ENCODE measurements around the gene GALNT2. TPM values are rescaled to one million over a fixed set of nuclear protein-coding genes. Genes with fewer than 3 reads are reported as not detected.

The GALNT2 gene
- total and polyA plus RNA-seq, 7 donors, result 8.4 to 43.8 (median 37.1) TPM

DNA sequence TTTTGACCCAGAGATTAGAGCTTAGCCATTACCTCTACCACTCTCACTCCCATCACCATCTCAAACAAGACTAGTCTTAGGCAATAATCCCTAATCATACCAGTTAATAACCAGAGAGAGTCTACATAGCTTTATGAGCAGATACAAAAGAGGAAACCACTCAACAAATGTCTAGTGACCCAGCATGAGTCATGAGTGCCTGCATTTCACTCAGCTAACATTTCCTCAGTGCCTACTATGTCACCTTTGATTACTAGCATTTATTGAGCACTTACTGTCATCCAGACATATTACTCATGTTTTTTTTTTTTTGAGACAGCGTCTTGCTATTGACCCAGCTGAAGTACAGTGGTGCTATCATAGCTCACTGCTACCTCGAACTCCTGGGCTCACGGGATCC, 35.9 kb upstream of the GALNT2 start:
- no peak overlapping the region for H3K27ac ChIP-seq
- WGBS, 2 donors, result 67 to 79% methylated on average over 3 of the region's 3 CpGs
- DNase-seq, result no peak
- no peak for TF ChIP-seq POLR2A (IDR thresholded peaks at IDR 0.05)
- no peaks in the 10 kb centered on the region for H3K4me1 ChIP-seq
- H3K4me3 ChIP-seq, result no peak overlapping the region
- intact Hi-C loops (cut with DNase I), result no loop called here
- no peaks in the 10 kb centered on the region for H3K36me3 ChIP-seq
- H3K9me3 ChIP-seq, result peaks cover 0 to 3% (median 0%) of the 10 kb centered on the region in 4 donors
- H3K27me3 ChIP-seq, result no peaks in the 10 kb centered on the region

DNA sequence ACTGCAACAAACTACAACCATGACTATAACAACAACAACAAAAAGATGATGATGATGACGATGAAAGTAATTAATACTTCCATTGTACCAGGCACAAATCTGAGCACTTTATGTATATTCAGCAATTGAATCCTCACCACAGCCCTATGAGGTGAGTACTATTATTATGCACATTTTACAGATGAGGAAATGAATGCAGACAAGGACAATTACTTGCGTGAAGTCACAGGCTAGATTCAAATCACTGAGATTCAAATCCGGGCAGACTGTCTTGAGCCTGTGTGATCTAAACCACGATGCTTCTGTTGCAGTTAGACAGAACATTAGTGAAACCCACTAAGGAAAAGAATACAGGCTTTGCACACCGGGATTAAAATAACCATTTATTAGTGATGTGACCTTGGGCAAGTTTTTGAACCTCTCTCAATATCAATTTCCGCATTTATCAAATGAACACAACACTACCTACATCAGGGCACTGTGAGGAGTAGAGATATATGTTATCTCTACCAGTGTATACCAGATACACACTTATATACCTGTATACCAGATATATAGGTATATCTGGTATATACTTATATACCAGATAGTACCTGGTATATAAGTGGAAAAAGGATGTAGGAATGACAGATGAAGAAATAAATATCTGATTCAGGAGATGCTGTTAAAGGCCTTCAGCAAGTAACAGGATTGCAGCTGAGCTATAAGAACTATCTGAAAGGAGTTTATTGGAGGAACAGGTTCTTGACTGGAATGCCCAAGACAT, 34.3 kb upstream of the GALNT2 start:
- Histone ChIP-seq H3K9me3 (no peaks in the 10 kb centered on the region), H3K36me3 (no peaks in the 10 kb centered on the region), H3K27me3 (no peaks in the 10 kb centered on the region), H3K4me1 (no peaks in the 10 kb centered on the region), H3K27ac (no peak overlapping the region), H3K4me3 (no peak overlapping the region)
- no peak for DNase-seq
- WGBS, 2 donors, result 90 to 95% methylated on average over 6 of the region's 6 CpGs
- intact Hi-C loops (cut with DNase I), result no loop called here
- TF ChIP-seq EP300 (IDR thresholded peaks at IDR 0.05), result no peak
- TF ChIP-seq POLR2AphosphoS5 (IDR thresholded peaks at IDR 0.05), result no peak
- no peak for TF ChIP-seq CTCF (IDR thresholded peaks at IDR 0.05)
- TF ChIP-seq POLR2A (IDR thresholded peaks at IDR 0.05), result no peak

DNA sequence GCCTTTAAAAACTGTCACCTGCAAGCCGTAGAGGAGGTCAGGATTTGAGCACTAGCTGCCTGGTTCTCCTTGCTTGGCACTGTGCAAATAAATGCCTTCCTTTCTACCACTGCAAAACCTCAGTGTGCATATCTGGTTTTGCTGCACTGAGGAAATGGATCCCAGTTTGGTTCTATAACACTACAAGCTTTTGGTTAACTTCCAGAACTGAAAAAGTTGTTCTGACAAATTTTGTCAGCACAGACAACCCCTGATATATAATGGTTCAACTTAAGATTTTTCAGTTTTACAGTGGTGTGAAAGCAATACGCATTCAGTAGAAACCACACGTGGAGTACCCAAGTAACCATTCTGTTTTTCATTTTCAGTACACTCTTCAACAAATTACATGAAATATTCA, 29.8 kb upstream of the GALNT2 start:
- Histone ChIP-seq H3K27me3 (no peaks in the 10 kb centered on the region), H3K9me3 (no peaks in the 10 kb centered on the region), H3K36me3 (no peaks in the 10 kb centered on the region), H3K4me3 (no peak overlapping the region), H3K27ac (no peak overlapping the region), H3K4me1 (no peaks in the 10 kb centered on the region)
- intact Hi-C loops (cut with DNase I), result no loop called here
- TF ChIP-seq CTCF (IDR thresholded peaks at IDR 0.05) (no peak), EP300 (IDR thresholded peaks at IDR 0.05) (no peak)
- DNase-seq, result no peak
- 79% methylated on average over 3 of the region's 3 CpGs for WGBS, 2 donors

DNA sequence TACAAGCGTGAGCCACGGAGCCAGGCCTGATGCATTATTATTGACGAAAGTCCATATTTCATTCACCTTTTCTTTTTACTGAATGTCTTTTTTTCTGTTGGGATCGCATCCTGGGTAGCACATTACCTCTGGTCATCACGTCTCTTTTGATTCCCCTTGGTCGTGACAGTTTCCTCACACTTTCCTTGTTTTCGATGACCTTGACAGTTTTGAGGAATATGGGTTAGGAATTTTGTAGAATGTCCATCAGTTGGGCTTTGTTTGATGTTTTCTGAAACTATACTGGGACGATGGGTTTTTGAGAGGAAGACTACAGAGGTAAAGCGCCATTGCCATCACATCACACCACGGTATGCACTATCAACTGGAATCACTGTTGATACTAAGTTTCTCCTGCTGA, 26.6 kb upstream of the GALNT2 start:
- intact Hi-C loops (cut with DNase I), result no loop called here
- no peak for DNase-seq
- no peaks in the 10 kb centered on the region for H3K36me3 ChIP-seq
- TF ChIP-seq EP300 (IDR thresholded peaks at IDR 0.05), result no peak
- TF ChIP-seq POLR2A (IDR thresholded peaks at IDR 0.05), result no peak
- TF ChIP-seq POLR2AphosphoS5 (IDR thresholded peaks at IDR 0.05), result no peak
- no peak for TF ChIP-seq CTCF (IDR thresholded peaks at IDR 0.05)
- H3K27me3 ChIP-seq, result no peaks in the 10 kb centered on the region
- H3K4me3 ChIP-seq, result no peak overlapping the region
- H3K4me1 ChIP-seq, result no peaks in the 10 kb centered on the region
- H3K27ac ChIP-seq, result no peak overlapping the region
- H3K9me3 ChIP-seq, result no peaks in the 10 kb centered on the region
- 95 to 96% methylated on average over 10 of the region's 10 CpGs for WGBS, 2 donors

DNA sequence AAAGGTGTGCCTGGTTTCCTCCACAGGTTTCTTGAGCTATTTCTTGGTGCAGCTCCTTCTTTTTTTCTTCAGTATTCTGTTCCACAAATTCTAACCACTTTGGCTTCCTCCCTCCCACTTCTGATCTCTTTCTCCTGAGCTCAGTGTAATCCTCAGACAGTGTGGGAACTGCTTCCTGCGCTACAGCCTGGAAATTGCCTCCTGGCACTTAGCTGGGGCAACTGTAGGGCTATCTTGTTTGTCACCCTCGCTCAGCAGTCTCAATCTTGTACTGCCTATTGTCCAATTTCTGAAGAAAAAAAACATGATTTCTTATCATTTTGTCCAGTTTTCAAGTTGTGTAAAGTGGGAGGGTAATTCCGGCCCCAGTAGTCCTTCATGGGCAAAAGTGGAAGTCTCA, 24.0 kb upstream of the GALNT2 start:
- no peak for DNase-seq
- no peaks in the 10 kb centered on the region for H3K9me3 ChIP-seq
- 84 to 87% methylated on average over 3 of the region's 3 CpGs for WGBS, 2 donors
- H3K36me3 ChIP-seq, result no peaks in the 10 kb centered on the region
- TF ChIP-seq POLR2A (IDR thresholded peaks at IDR 0.05) (no peak), CTCF (IDR thresholded peaks at IDR 0.05) (no peak), POLR2AphosphoS5 (IDR thresholded peaks at IDR 0.05) (no peak), EP300 (IDR thresholded peaks at IDR 0.05) (no peak)
- intact Hi-C loops (cut with DNase I), result no loop called here
- no peak overlapping the region for H3K27ac ChIP-seq
- H3K4me3 ChIP-seq, result no peak overlapping the region
- no peaks in the 10 kb centered on the region for H3K4me1 ChIP-seq
- H3K27me3 ChIP-seq, result no peaks in the 10 kb centered on the region
